GM13977 (cell line): ENCODE results near the gene RNF225.
A peak's percentile ranks its signal among the peaks of the same experiment; 100 is the strongest.

Source experiments
- DNase-seq: peaks from one replicate; pipeline ENCODE4 v3.0.0; 2012; ENCODE audit warnings: low spot score
- in situ Hi-C: fragments of 300-500 bp; cut with MboI; formaldehyde crosslinking; loops from one replicate; pipeline ENCODE4 v1.12.0; 2022; ENCODE audit warnings: low sequenced_read_pairs, low pct_unique_long_range_greater_than_20kb, mixed read lengths, inconsistent platforms; ENCODE audit not compliant: unreplicated experiment
- TF ChIP-seq, protein P1 (sequence below): IDR thresholded peaks from 2 replicates; pipeline ENCODE4 v1.5.1; 2012; ENCODE audit warnings: mild to moderate bottlenecking, control low read depth; ENCODE audit not compliant: insufficient read depth; ENCODE audit errors: extremely low read depth, missing control alignments

The RNF225 gene

DNA sequence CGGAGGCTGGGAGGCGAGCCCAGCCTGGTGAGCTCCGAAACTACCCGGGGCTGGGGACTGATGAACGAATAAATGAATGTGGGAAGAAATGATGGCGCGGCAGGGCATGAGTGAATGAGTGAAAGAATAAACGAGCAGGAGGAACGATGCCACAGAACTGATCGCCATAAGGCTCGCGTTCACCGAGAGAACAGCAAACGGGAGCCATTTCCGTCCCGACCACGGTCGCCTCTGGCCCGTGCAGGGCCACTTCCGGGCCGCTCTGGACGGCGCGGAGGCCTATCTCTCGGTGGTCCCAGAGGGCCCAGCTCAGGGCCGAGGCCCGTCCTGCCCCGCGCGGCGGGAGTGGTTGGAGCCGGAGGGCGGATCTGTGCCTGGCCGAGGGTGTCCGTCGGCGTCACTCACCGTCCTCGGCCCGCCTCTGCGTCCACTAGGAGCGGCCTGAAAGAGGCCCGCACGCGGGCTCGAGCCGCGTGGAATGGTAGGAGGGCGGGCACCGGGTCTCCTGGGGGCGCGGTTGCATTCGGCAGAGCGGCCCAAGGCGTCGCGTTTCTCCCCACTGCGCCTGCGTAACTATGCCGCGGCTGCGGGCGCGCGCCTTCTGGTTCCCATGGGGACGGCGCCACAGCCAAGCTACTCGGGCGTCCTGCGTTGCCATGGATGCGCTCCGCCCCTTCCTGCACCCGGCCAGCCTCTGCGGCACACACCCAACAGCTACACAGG is 33.0 kb upstream of the RNF225 start, which contains the start of gene ZNF497:
Gene ZNF497, minus strand, starts transcription at position 480 of the 723 bp plus-strand sequence. CDS start 5,116 bp downstream, outside the sequence.
- TF ChIP-seq, protein P1, sequence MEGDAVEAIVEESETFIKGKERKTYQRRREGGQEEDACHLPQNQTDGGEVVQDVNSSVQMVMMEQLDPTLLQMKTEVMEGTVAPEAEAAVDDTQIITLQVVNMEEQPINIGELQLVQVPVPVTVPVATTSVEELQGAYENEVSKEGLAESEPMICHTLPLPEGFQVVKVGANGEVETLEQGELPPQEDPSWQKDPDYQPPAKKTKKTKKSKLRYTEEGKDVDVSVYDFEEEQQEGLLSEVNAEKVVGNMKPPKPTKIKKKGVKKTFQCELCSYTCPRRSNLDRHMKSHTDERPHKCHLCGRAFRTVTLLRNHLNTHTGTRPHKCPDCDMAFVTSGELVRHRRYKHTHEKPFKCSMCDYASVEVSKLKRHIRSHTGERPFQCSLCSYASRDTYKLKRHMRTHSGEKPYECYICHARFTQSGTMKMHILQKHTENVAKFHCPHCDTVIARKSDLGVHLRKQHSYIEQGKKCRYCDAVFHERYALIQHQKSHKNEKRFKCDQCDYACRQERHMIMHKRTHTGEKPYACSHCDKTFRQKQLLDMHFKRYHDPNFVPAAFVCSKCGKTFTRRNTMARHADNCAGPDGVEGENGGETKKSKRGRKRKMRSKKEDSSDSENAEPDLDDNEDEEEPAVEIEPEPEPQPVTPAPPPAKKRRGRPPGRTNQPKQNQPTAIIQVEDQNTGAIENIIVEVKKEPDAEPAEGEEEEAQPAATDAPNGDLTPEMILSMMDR = no peak
- peak; percentile 100 for DNase-seq
- in situ Hi-C loops = no loop called here

DNA sequence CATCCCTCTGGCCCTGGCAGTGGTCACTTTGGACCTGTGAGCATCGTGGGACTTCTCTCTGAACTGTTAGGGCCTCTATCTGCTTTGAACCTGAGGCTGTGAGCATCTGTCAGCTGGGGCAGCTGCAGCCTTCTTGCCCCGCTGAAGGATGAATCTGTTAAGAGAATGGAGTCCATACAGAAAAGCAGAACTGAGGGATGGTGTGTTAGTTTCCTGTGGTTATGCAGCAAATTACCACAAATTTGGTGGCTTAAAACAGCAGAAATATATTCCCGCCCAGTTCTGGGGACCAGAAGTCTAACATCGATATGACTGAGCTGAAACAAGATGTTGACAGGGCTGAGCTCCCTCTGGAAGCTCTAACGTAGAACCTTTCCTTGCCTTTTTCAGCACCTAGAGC is 31.3 kb upstream of the RNF225 start:
- no peak for DNase-seq
- in situ Hi-C loops = no loop called here
- TF ChIP-seq, protein P1 = no peak

DNA sequence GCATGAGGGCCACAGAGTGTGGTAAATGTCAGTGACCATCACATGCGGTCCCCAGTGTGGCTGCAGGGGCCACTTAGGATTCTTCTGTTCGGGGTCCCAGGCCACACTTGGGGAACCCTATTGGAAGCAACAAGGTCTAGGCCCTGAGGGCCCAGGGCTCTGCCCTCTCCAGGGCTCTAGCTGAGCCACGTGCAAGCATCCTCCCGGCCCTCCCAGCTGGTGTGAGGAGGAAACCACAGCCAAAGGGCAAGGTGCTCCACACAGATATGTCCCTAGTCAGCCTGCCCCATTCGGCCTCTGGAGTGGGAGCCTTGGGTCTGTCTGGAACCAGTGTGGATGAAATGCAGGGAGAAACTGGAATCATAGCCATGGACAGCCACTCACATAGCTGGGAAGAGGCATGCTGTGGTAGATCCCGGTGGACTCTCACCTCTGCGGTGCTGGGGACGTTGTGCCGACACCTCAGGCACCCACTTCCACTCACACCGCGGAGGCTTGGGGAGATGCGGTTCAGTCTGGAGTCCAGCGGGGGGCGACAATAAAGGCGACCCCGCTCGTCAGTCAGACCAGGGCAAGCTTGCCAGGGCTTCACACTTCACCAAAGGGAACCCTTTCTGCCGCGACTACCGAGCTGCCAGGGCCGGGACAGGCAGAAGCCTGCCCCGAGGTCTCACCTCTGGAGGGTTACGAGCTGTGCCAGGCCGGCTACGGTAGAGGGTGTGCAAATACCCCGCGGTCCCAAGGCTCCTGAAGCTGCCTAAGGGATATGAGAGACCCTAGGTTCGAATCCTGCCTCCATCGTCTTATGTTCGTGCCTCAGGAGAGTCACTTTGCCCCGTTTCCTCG is 28.6 kb upstream of the RNF225 start:
- TF ChIP-seq, protein P1 = no peak
- in situ Hi-C loops = no loop called here
- no peak for DNase-seq

DNA sequence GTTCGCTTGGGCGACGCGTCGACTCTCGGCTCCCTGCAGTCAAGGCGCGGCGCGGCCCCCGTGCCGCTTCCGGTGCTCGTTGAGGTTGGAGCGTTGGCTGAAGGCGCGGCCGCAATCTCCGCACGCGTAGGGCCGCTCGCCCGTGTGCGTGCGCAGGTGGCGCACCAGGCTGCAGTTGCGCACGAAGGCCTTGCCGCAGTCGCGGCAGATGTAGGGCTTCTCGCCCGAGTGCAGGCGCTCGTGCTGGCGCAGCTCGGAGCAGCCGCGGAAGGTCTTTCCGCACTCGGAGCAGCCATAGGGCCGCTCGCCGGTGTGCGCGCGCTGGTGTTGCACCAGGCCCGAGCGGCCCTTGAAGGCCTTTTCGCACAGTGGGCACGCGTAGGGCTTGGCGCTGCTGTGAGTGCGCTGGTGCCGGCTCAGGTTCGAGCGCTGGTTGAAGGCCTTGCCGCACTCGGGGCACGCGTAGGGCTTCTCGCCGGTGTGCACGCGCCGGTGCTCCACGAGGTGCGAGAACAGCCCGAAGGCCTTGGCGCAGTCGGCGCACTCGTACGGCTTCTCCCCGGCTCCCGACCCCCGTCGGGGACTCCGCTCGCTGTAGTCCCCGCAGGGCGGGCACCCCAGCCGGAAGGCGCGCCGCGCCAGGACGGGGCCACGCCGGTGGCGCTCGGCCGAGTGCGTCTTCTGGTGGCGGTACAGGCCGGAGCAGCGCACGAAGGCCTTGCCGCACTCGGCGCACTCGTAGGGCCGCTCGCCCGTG is 27.6 kb upstream of the RNF225 start:
- in situ Hi-C loops = no loop called here
- TF ChIP-seq, protein P1 = no peak
- DNase-seq = no peak

DNA sequence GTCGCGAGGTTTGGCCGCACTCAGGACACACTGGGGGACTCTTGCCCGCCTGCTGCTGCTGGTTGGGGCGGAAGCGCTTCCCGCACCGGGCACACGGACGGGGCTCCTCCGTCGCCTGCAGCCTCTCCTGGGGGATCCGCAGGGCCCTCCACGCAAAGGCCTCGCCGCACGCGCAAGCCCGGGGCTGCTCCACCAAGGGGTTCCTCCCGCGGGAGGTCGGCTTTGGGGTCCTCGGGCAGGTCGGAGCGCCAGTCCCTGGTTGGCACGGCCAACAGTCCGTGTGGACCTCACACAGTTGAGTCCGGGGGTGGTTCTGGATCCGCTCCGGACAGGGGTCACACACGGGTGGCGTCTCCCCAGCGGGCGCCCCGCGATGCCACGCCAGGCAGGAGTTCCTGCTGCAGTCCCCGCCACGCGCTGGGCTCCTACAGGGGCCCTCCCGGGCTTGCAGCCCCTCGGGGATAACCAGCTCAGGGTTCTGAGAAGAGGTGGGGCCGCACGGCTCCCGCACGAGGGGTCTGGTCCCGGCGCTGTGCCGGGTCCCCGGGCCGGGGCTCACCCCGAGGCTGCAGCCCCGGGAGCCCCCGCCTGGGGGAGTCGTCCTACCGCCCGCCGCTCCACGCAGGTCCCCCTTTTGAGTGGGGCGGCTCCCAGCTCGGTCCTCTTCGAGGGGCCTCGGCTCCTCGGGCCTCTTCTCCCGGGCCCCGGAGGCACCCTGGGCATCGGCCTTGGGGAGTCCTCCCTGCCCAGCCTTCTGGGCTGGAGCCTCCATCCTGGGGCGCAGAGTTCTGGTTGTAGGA is 26.7 kb upstream of the RNF225 start:
- TF ChIP-seq, protein P1 = no peak
- in situ Hi-C loops = no loop called here
- no peak for DNase-seq
